GM19324 (cell line): ENCODE results near the gene TMEM209.
"Not testable (repeated sequence)": the region's sequence is repeated elsewhere in the genome, so short reads cannot be mapped to it uniquely, and the experiment has no call there.

Source experiments
- ATAC-seq: cut with Tn5 transposase; IDR thresholded peaks from one replicate; pipeline ENCODE4 v1.9.1; 2021; ENCODE audit warnings: mild to moderate bottlenecking, moderate library complexity; ENCODE audit not compliant: unreplicated experiment, low FRiP score

TMEM209 gene

DNA sequence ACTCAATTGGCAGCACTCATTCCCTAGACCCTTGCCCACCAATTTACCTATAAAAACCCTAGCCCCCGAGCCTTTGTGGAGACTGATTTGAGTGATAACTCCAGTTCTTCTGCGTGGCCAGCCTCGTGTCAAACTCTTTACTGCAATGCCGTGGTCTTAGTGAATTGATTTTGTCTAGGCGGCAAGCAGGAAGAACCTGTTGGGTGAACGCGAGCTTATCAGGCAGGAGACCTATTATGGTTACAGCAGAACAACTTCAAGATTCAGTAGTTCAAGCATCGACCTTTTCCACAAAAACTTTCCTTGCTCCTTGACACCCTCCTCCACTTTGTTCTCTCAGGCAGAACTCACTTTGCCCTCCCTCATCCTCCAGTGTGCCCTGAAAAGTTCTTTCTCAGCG is 14.7 kb upstream of the TMEM209 start:
- no peak for ATAC-seq

DNA sequence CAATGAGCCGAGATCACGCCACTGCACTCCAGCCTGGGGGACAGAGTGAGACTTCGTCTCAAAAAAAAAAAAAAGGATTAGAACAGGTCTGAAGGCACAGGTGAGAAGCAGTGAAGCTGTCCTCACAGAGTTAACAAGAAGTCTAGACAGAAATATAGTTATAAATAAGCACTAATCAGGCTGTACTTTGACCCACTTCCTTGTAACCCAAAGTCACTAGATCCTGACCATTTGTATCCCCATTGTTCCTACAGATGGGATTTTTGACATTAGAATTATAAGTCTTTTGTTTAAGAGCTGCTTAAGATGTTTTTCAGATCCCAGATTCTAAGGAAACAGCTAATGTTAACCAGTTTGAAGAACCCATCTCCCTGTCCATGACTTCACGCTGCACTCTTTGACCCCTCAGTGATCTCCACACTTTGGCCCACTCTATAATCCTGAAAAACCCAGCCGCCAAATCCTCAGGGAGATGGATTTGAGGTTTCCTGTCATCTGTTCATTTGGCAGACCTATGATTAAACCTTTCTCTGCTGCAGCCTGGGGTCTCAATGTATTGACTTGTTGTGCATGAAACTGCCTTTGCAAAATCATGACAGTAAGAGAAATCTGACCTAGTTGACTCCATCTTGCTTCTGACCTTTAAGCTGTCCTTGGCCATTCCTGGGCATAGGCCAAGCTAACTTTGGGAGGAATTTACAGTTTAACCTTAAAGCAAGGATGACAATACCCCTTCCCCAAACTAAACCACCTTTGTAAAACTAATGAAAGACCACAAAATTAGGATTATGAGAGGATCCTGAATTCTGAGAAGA is 13.8 kb upstream of the TMEM209 start:
- no peak for ATAC-seq

DNA sequence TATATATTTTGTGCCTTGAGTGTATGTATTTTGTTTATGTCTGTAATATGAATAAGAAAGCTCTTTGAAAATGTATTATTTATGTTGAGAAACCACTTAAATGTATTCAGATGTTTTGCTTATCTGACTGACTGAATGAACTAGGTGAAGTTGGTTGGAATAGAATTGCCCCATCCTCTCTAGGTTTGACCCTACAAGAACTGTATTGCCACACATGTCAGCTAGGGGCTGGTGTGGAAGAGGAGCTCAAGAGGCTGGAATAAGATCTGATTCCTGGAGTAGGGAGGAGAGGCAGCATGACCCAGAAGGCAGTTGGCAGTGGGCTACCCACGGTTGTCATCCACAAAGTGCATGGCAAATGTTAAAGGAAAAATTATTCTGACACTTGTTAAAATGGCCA is 11.5 kb upstream of the TMEM209 start:
- no peak for ATAC-seq

DNA sequence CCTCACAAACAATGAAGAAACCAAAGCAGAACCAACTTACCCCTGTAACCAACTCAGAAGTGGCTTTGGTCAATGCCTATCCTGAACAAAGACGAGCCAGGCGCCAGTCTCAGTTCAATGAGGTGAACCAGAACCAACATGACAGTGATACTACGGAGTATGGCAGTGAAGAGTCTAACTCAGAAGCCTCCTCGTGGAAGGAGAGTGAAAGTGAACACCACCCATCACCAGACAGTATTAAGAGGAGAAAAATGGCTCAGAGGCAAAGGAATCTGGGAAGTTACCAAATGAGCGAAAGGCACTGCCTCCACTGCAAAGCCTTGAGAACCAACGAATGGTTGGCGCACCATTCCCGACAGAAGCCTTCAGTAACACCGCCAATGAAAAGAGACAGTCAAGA is 10.8 kb upstream of the TMEM209 start:
- no peak for ATAC-seq

- no peak for ATAC-seq
These were observed 8.6 kb upstream of the TMEM209 start for GRCh38 chr7:130213828-130214227.

DNA sequence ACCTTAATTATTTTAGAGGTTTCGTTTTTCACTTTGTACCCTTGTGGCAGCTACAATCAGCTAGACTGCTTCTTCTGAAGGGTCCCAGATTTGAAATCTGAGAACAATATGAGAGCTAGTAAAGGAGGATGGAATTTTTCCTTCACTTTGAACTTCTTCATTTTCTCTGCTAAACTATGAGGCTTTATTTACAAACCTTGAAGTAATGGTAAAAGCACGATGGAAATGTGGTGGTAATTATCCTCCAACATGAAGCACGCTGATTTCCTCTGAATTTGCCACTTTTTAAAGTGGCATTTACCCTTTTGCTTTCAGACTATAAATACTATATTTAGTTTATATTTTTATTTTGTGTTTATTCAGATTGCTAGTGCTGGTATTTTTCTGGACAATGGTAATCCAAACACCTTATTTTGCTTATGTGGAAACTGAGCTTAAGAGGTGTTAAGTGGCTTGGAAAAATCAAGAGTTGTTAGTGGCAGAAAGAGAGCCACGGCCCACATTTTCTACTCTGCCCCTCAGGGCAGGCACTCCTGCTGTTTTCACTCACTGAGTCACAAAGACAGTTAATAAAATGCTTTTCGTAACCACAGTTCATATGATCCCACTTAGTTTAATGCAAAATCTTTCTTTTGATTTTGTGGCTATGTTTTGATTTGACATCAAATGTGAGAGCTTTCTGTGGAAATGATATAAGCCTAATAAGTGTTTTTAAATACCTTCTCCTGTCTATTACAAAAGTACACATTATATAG is 5.2 kb upstream of the TMEM209 start:
- no peak for ATAC-seq

DNA sequence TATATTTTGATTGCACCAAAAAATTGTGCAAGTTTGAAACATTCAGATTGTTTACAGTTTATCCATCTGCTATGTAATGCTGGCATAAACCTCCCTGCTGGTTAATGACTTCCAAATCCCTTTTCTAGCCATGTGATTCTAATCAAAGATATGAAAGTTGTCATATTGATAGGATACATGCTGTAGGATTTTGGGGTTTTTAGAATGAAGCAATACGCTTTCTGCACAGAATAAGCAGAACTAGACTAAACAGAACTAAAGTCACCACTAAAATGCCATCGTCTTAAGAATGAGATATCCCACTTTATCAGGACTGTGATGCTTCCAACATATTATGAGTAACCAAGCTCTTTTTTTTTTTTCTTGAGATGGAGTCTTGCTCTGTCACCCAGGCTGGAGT is 3.3 kb upstream of the TMEM209 start:
- ATAC-seq = no peak

- ATAC-seq = no peak
These were observed 2.4 kb upstream of the TMEM209 start, which contains the start of gene SSMEM1 for GRCh38 chr7:130207642-130208041. SSMEM1 (plus strand) TSS chr7:130207860; CDS start chr7:130207911, 51 bp downstream.

- no peak for ATAC-seq
These were observed 1.8 kb upstream of the TMEM209 start for GRCh38 chr7:130207033-130207432.

DNA sequence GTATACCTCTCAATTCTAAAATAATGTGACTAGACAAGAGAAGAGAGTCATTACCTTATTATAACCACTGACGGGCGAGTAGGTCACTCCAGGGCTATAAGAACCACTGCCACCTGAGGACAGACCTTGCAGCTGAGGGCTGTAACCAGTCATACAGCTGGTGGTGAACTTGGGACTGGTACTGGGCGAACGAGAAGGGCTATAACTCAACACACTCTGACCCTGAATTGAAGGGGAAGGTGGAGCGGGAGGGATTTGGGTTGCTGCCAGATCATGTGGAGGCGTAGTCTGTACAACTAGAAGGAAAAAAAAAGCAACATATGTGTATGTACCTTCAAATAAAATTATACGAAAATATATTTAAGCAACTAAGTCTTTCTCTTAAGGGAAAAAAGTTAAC is 3.4 kb downstream of the TMEM209 start:
- ATAC-seq = no peak

DNA sequence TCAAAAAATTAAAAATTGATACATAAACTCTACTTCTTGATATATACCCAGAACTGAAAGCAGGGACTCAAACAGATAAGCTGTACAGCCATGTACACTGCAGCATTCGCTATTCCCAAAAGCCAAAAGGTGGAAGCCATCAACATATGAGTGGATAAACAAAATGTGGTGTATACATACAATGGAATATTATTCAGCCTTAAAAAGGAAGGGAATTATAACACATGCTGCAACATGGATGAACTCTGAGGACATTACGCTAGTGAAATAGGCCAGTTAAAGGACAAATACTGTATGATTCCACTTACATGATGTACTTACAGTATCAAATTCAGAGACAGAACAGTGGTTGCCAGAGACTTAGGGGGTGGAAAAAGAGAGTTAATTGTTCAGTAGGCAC is 8.1 kb downstream of the TMEM209 start:
- ATAC-seq = no peak

DNA sequence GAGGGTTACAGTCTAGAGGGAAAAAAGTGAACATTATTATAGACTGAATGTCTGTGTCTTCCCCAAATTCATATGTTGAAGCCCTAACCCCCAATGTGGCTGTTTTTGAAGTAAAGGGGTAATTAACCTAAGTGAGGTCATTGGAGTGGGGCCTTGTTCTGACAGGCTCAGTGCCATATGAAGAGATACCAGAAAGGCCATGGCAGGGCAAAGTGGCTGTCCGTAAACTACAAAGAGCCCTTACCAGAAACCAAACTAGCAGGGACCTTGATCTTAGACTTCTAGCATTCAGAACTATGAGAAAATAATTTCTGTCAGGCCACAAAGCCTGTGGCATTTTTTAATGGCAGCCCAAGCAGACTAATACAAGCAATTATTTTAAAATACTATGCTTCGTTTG is 8.7 kb downstream of the TMEM209 start:
- no peak for ATAC-seq

DNA sequence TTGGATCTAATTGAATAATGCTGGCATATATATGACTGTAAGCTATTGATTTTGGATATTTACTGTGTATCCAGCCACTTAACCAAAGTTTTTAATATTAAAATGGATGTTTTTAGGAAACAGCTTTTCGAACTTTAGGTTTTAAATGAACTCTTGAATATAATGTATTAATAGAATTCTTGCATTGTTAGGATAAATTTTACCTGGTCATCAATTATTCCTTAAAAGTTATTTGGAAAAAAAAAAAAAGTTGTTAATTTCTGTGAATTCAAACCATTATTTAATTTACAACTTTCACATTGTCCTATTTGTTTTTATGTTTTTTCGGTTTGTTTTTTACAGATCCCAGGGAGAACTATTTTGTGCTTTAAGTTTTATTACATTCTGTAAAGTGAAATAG is 9.8 kb downstream of the TMEM209 start:
- ATAC-seq = no peak

DNA sequence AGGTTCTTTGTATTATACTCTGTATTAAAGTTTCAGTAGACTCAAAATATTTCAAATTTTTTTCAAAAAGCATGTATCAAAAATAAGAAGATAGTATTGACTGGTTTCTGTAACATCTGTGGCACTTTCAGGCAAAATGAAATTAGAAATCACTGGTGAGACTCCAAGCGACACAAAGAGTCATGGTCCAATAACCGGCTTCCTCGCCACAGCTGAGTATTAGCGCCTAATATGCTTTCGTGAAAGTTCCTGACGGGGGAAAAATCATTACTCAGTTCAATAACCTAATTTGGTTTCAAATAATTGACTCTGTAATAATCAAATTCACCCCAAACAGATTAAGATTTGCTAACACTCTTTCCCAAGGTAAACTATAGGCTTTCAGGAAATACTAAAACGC is 13.4 kb downstream of the TMEM209 start:
- ATAC-seq = no peak

GRCh38 chr7:130189343-130189742 is 15.9 kb downstream of the TMEM209 start:
- no peak for ATAC-seq

DNA sequence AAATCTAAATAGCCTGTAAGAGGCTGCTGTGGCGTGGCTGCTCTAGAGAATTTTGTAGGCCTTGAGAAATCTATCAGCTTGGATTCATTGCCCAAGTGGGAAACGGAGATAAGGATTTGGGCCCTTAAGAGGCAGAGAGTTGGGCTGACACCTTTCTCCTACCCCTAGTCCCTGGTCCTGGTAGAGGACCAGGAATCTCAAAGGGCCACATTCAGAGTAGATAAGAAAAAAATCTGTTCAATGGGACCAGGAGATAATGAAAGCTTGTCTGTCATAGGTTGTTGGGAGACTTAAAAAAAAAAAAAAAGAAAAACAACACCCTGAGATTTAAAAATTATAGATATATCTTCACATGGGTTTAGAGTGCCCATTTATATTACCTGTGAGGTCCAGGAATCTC is 17.8 kb downstream of the TMEM209 start:
- no peak for ATAC-seq

DNA sequence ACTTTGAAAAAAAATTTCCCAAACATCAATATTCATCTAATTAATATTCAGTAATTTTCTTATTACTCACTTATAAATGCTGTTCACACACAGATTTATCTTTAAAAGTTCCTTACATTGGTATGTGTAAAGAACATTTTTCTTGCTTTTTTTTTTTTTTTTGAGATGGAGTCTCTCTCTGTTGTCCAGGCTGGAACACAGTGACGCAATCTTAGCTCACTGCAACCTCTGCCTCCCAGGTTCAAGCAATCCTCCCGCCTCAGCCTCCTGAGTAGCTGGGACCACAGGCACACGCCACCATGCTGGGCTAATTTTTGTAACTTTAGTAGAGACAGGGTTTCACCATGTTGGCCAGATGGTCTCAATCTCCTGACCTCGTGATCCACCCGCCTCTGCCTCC is 20.9 kb downstream of the TMEM209 start:
- ATAC-seq = not testable (repeated sequence)

DNA sequence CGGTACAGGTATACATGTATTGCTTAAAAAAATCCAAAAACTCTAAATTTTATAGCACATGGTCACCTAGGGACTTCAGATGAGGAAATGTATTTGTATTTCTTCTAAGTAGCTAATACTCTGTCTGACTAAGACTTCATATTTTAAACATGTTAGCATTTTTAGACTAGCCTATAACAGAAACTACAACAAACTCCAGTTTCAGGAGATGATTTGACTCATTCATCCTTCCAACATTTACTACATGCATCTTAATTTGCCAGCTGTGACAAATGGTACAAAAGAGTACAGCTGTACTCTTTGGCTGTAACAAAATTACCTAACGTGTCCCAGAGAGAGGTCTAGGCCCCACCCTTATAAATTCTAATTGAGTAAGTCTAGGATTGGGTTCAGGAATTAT is 22.2 kb downstream of the TMEM209 start:
- no peak for ATAC-seq

DNA sequence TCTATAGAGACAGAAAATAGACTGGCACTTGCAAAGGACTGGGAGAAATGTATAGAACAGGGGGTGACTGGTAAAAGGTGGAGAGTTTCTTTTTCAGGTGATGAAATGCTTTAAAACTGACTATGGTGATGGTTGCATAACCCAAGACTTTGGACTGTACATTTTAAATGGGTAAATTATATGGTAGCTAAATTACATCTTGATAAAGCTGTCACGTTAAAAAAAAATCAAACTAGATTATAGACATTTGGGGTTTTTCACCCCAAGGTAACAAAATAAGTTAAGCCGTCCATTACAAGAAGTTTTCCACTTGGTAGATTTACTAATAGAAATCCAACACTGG is 24.0 kb downstream of the TMEM209 start:
- no peak for ATAC-seq

DNA sequence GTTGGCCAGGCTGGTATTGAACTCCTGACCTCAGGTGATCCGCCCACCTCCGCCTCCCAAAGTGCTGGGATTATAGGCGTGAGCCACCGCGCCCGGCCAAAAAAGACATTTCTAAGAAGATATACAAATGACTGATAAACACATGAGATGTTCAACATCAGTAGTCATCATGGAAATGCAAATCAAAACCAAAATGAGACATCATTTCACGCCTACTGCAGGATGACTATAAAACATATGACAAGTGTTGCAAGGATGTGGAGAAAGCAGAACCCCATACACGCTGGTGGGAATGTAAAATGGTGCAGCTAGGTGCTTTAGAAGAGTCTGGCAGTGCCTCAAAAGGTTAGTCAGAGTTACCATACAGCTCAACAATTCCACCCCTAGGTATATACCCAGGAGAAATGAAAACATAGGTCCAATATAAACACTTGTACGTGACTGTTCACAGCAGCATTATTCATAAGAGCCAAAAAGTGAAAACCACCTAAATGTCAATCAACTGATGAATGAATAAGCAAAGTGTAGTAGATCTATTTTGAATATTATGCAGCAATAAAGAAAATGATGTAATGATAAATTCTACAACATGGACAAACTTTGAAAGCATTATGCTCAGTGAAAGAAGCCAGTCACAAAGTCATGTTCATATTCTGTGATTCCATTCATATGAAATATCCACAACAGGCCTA is 24.5 kb downstream of the TMEM209 start:
- no peak for ATAC-seq

- no peak for ATAC-seq
These were observed 25.6 kb downstream of the TMEM209 start for GRCh38 chr7:130179631-130180030.
